GM18861 (cell line): ENCODE measurements around the gene SERPINH1.

Experiments
- ATAC-seq: cut with Tn5 transposase; IDR thresholded peaks from one replicate; pipeline ENCODE4 v1.9.1; 2021; ENCODE audit not compliant: unreplicated experiment

Gene SERPINH1

GRCh38 chr11:75554258-75555022 is 7.6 kb upstream of the SERPINH1 start:
- ATAC-seq, result no peak

DNA sequence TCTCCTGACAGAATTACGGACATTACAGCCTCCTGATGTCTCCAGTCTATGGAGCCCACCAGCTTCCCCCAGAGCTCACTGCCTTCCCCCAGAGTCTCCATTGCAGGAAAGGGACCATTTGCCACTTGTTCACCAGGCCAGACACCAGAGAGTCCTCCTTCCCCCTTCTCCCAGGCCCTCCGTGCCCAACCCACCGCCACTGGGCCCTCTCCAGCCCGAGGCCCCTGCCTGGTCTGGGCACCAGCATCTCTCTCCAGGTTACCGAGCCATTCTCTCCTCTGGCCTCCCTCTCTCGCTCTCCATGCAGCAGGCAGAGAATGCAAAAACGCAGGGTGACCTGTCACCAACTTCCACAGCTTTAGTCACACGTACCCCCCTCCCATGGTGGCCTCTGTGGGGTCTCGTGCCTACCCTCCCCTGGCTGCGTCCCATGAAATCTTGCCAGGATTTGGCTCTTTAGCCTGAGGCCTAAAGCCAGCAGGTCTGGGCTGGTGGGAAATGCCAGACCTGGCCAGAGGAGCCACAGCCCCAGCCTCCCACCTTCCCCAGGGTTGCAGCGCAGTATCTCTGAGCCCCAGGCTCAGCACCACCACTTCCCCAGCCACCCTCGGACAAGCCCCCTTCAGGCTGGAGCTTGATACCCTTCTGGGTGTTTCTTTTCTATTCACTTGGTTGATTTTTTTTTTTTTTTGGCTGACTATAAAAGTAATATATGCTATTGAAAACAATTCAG is 6.8 kb upstream of the SERPINH1 start:
- no peak for ATAC-seq

- ATAC-seq, result no peak
These were observed 5.8 kb upstream of the SERPINH1 start for GRCh38 chr11:75556275-75556674.

DNA sequence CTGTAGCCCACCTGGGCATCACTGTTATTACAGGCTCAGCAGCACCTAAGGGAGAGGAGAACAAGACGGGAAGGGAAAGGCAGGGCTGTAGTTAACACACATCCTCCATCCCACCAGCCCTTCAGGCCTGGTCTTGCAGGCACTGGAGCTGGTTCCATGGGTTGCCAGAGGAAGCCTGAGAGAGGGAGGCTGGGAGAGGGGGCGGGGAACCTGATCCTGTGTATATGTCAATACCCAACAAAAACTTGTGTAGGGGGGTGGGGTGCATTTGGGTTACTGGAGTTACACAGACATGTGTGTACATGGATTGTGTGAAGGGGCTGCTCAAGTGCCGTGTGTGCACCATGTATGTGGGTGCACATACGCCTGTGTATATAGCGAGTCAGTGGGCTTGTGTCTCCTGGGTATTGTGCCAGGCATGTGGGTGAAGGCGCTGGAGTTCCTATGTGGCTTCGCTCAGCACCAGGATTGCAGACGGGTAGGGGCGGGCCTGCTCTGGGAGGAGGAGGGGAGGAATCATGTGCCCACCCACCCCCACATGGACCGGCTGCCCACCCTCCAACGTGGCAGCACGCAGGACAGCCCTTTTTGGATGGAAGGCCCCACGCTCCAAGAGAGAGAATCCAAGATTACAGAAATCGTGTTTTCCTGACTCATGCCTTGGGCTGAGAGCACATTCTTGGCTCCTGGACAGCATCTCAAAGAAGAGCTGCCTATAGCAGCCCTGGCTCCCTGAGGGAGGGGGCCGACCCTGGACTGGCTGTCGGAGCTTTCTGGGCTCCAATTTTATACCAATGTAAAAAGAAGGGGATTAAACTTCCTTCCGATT is 4.2 kb upstream of the SERPINH1 start:
- ATAC-seq, result no peak

DNA sequence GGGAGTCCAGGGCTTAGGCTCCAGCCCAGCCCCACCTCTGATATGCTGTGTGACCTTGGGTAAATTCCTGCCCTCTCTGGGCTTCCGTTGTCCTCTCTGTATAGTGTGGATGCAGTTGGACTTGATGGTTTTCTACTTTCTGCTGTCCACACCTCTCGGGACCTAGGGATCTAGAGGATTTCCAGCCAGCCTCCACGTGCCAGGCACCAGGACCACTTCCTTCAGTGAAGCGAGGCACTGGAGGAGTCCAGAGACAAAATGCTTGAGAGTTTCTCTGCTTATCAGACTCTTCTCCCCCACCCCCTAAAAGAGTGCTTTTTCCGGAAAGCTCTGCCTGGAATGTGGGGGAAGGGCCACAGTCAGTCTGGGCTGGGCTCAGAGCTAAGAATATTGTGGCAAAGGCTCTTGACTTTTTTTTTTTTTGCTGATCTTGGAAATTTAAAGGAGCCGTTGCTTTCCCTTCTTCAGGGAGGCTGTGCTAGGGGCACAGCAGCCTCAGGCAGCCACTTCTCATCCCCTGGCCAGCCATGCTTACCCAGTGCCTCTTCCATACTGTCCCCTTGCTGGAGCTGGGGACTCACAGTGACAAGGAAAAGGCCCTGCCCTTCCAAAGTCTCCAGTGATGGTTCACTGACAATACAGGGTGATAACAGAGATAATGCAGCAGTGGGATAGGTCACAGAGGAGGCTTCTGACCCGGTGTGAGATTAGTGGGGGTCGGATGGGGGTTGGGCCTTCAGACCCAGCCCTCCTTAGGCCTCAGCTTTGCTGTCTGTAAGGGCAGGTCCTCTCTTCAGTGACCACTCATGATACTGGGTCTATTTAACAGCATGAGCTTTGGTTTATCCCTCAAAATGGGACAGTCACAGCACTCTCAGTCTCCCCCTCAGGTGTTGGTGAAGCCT is 2.9 kb upstream of the SERPINH1 start:
- no peak for ATAC-seq

DNA sequence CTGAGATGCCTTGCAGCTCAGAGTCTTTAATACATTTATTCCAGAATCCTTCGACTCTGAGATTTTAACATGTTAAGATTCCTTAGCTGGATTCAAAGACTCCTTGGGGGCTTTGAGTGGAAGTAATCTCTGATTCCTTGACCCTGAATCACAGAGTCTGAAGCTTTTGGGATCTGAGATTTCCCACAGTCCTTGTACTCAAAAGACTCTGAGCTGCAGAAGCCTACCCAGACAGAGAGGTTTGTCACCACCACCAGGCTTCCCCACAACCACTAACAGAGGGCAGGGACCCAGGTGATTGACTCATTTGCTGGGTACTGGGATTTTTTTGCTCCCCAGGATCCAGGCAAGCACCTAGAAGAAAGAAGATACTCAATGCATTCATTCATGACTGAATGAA is 1.4 kb upstream of the SERPINH1 start:
- no peak for ATAC-seq

DNA sequence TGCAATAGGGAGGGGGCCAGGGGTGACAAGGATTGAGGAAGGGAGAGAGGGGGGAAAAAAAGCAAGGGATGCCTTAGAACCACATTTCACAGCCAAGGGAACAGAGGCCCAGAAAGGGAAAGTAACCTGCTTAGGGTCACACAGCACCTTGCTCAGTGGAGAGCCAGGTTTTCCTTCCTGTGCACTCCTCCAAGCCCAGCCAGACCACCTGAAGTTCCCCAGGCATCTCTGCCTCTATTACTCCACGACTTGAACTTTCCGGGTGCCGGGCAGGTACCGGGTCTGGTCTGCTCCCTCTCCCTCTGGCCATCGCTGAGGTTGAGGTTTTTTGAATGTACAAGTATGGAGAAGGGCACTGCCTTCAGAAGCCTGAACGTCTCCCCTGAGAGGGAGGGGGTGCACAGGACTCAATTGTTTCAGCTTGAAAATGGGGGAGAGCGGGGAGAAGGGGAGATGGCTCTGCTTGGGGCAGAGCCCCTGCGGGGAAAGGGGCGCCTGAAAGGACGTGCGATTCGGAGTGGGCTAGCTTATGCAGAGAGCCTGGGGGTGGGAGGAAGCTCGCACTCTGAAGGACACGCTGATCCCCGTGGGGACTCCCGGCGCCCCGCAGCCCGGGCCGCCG is 516 bp upstream of the SERPINH1 start:
- no peak for ATAC-seq

GRCh38 chr11:75562836-75563484 is 907 bp downstream of the SERPINH1 start:
- no peak for ATAC-seq

- ATAC-seq, result no peak
These were observed 1.5 kb downstream of the SERPINH1 start for GRCh38 chr11:75563501-75563977.

DNA sequence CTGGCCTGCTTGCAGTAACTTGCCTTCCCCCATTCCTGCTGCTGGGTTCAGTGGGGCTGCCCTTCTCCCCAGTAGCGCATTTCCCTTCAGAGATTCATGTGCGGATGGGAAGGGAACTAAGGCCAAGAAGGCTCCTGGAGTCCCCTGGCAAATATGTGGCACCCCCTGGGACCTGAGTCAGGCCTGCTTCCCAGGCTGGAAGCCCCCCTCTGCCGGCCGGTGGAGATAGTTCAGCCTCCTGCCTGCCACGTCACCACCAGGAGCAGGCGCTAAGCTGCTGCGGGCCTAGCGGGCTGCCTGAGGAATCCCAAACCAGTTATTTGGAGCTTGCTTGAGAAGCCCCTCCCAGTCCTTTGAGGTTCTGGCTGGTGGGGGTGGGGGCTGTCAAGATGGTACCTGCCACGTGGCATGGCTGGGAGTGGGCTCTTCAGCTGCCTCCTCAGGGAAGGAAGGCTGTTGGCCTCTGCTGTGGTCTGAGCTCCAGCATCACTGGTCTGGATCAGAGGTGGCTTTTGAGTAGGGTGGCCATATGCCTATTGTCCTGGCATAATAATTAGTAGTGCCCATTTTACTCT is 2.0 kb downstream of the SERPINH1 start:
- ATAC-seq, result no peak

DNA sequence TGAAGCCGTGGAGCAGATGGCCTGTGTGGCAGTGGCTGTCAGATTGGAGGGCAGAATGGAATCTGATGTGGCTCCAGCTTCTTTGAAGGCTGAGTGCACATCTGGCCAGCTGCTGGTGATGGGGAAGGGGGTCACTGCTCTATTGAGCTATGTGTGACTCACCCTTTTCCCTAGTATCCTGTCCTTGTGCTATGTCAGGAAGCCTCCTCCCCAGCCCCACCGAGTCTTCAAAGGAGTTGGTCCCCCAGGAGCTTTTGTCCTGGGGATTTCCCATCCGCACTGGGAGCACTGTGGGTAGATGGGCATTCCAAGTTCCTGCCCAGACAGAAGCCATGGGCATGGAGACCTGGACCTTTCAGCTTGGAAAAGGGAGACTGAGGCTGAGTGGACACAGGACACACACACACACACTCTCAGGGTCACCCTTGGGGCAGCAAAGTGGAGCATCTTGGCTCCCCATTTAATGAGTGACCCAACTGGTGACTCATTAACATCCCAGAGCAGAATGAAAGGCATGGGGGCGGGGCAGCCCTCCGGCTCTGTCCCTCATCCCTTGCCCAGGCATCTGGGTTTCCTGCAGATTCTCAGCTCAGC is 3.3 kb downstream of the SERPINH1 start:
- ATAC-seq, result no peak

DNA sequence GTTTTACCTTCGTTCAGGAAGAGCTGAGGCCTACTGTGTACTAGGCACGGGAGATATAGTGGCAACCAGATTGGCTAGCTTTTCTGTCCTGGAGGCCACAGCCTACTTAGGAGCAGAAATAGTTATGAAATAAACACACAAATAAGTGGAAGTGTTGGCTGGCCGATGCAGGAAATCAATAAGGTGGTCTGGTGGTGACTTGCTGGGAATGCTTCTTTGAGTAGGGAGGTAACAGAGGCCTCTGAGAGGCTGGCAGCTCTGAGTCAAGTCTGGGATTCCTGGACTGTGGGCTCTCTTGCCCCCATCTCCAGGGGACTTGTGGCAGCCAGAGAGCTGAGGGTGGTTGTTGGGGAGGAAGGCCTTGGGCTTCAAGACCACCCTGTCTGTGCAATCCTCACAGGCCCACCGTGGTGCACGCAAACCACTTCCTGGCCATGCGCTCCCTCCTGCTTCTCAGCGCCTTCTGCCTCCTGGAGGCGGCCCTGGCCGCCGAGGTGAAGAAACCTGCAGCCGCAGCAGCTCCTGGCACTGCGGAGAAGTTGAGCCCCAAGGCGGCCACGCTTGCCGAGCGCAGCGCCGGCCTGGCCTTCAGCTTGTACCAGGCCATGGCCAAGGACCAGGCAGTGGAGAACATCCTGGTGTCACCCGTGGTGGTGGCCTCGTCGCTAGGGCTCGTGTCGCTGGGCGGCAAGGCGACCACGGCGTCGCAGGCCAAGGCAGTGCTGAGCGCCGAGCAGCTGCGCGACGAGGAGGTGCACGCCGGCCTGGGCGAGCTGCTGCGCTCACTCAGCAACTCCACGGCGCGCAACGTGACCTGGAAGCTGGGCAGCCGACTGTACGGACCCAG is 4.1 kb downstream of the SERPINH1 start:
- no peak for ATAC-seq

- ATAC-seq, result no peak
These were observed 4.8 kb downstream of the SERPINH1 start for GRCh38 chr11:75566763-75567279.

- no peak for ATAC-seq
These were observed 5.9 kb downstream of the SERPINH1 start for GRCh38 chr11:75567971-75568370.

GRCh38 chr11:75568616-75569219 is 6.7 kb downstream of the SERPINH1 start:
- ATAC-seq, result no peak

DNA sequence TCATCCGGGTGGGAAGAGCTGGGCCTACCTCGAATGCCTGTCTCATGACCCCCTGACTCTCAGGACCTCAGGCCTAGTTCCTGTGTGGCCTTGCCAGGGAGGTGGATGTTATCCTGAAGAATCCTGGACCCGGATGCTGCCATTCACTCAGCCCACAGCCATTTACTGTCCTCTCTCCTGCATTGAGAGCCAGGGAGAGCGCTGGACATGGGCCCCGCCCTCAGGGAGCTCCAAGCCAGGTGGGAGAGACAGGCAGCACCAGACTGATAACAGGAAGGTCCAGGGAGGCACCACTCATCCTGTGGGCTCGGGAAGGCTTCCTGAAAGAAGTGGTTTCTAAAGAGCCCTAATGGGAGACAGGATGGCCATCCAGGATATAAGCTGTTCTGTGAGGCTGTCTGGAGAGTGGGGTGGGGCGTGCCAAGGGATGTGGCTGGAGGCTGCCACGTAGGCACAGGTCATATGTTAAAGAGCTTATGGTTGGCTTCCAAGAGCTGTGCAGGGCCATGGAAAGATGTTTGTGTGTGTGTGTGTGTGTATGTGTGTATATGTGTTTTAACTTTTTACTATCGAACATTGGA is 8.6 kb downstream of the SERPINH1 start:
- no peak for ATAC-seq

DNA sequence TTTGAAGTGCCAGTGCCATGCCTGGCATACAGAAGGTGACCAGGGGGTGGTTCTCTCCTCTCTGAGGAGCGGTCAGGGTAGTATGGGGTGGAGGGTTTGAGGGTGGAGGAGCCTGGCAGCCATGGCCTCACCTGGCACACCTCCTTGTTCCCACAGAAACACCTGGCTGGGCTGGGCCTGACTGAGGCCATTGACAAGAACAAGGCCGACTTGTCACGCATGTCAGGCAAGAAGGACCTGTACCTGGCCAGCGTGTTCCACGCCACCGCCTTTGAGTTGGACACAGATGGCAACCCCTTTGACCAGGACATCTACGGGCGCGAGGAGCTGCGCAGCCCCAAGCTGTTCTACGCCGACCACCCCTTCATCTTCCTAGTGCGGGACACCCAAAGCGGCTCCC is 9.6 kb downstream of the SERPINH1 start:
- ATAC-seq, result no peak
